Measurements from ENCODE around the gene ALCAM.

Gene ALCAM

GRCh38 chr3:105539897-105540296, 173.2 kb downstream of the ALCAM start:
- H3K36me3 ChIP-seq (ENCODE audit: control insufficient read depth, insufficient read depth, low read length), result peaks cover 2% of the 10 kb centered on the region; the same call in 1 of the 2 replicates
- no peaks in the 10 kb centered on the region for H3K4me1 ChIP-seq (ENCODE audit: control insufficient read depth, insufficient read depth, low read length)
- H3K27ac ChIP-seq (ENCODE audit: low read length), result no peak overlapping the region
- no peak for DNase-seq (ENCODE audit: low read depth, low spot score)
- no CpG with 5 or more reads among the region's 3 CpGs for WGBS (ENCODE audit: insufficient coverage, insufficient read length)
- no peaks in the 10 kb centered on the region for H3K27me3 ChIP-seq (ENCODE audit: control insufficient read depth, insufficient read depth, low read length)
- no peaks in the 10 kb centered on the region for H3K9me3 ChIP-seq (ENCODE audit: control insufficient read depth, insufficient read depth, low read length)
- no peak overlapping the region for H3K4me3 ChIP-seq (ENCODE audit: low read length)

- Histone ChIP-seq H3K4me3 (ENCODE audit: low read length) (no peak overlapping the region), H3K27ac (ENCODE audit: low read length) (no peak overlapping the region), H3K36me3 (ENCODE audit: control insufficient read depth, insufficient read depth, low read length) (peaks cover 2% of the 10 kb centered on the region; the same call in 1 of the 2 replicates), H3K9me3 (ENCODE audit: control insufficient read depth, insufficient read depth, low read length) (no peaks in the 10 kb centered on the region), H3K27me3 (ENCODE audit: control insufficient read depth, insufficient read depth, low read length) (no peaks in the 10 kb centered on the region), H3K4me1 (ENCODE audit: control insufficient read depth, insufficient read depth, low read length) (no peaks in the 10 kb centered on the region)
- DNase-seq (ENCODE audit: low read depth, low spot score), result no peak
- WGBS (ENCODE audit: insufficient coverage, insufficient read length), result no CpG with 5 or more reads among the region's 1 CpG
Measured at GRCh38 chr3:105542282-105543019, 175.7 kb downstream of the ALCAM start.

GRCh38 chr3:105545051-105545450, 178.3 kb downstream of the ALCAM start:
- WGBS (ENCODE audit: insufficient coverage, insufficient read length), result no CpG with 5 or more reads among the region's 1 CpG
- Histone ChIP-seq H3K27ac (ENCODE audit: low read length) (no peak overlapping the region), H3K4me3 (ENCODE audit: low read length) (no peak overlapping the region), H3K36me3 (ENCODE audit: control insufficient read depth, insufficient read depth, low read length) (peaks cover 2% of the 10 kb centered on the region; the same call in 1 of the 2 replicates), H3K27me3 (ENCODE audit: control insufficient read depth, insufficient read depth, low read length) (no peaks in the 10 kb centered on the region), H3K9me3 (ENCODE audit: control insufficient read depth, insufficient read depth, low read length) (no peaks in the 10 kb centered on the region), H3K4me1 (ENCODE audit: control insufficient read depth, insufficient read depth, low read length) (no peaks in the 10 kb centered on the region)
- no peak for DNase-seq (ENCODE audit: low read depth, low spot score)

- no peak for DNase-seq (ENCODE audit: low read depth, low spot score)
- Histone ChIP-seq H3K27me3 (ENCODE audit: control insufficient read depth, insufficient read depth, low read length) (no peaks in the 10 kb centered on the region), H3K9me3 (ENCODE audit: control insufficient read depth, insufficient read depth, low read length) (no peaks in the 10 kb centered on the region), H3K4me1 (ENCODE audit: control insufficient read depth, insufficient read depth, low read length) (no peaks in the 10 kb centered on the region), H3K36me3 (ENCODE audit: control insufficient read depth, insufficient read depth, low read length) (no peaks in the 10 kb centered on the region), H3K27ac (ENCODE audit: low read length) (no peak overlapping the region), H3K4me3 (ENCODE audit: low read length) (no peak overlapping the region)
- WGBS (ENCODE audit: insufficient coverage, insufficient read length), result no CpG with 5 or more reads among the region's 3 CpGs
Measured at GRCh38 chr3:105553851-105554250, 187.1 kb downstream of the ALCAM start.

GRCh38 chr3:105555206-105555605, 188.5 kb downstream of the ALCAM start:
- Histone ChIP-seq H3K4me1 (ENCODE audit: control insufficient read depth, insufficient read depth, low read length) (no peaks in the 10 kb centered on the region), H3K9me3 (ENCODE audit: control insufficient read depth, insufficient read depth, low read length) (no peaks in the 10 kb centered on the region), H3K36me3 (ENCODE audit: control insufficient read depth, insufficient read depth, low read length) (no peaks in the 10 kb centered on the region), H3K27me3 (ENCODE audit: control insufficient read depth, insufficient read depth, low read length) (no peaks in the 10 kb centered on the region), H3K27ac (ENCODE audit: low read length) (no peak overlapping the region), H3K4me3 (ENCODE audit: low read length) (no peak overlapping the region)
- DNase-seq (ENCODE audit: low read depth, low spot score), result no peak
- no CpG with 5 or more reads among the region's 2 CpGs for WGBS (ENCODE audit: insufficient coverage, insufficient read length)

- Histone ChIP-seq H3K9me3 (ENCODE audit: control insufficient read depth, insufficient read depth, low read length) (no peaks in the 10 kb centered on the region), H3K27ac (ENCODE audit: low read length) (no peak overlapping the region), H3K36me3 (ENCODE audit: control insufficient read depth, insufficient read depth, low read length) (no peaks in the 10 kb centered on the region), H3K27me3 (ENCODE audit: control insufficient read depth, insufficient read depth, low read length) (no peaks in the 10 kb centered on the region), H3K4me3 (ENCODE audit: low read length) (no peak overlapping the region), H3K4me1 (ENCODE audit: control insufficient read depth, insufficient read depth, low read length) (no peaks in the 10 kb centered on the region)
- no CpG with 5 or more reads among the region's 1 CpG for WGBS (ENCODE audit: insufficient coverage, insufficient read length)
- no peak for DNase-seq (ENCODE audit: low read depth, low spot score)
Measured at GRCh38 chr3:105559856-105560255, 193.1 kb downstream of the ALCAM start.

- Histone ChIP-seq H3K4me1 (ENCODE audit: control insufficient read depth, insufficient read depth, low read length) (no peaks in the 10 kb centered on the region), H3K36me3 (ENCODE audit: control insufficient read depth, insufficient read depth, low read length) (no peaks in the 10 kb centered on the region), H3K9me3 (ENCODE audit: control insufficient read depth, insufficient read depth, low read length) (no peaks in the 10 kb centered on the region), H3K27ac (ENCODE audit: low read length) (no peak overlapping the region), H3K4me3 (ENCODE audit: low read length) (no peak overlapping the region), H3K27me3 (ENCODE audit: control insufficient read depth, insufficient read depth, low read length) (no peaks in the 10 kb centered on the region)
- DNase-seq (ENCODE audit: low read depth, low spot score), result no peak
- no CpG with 5 or more reads among the region's 1 CpG for WGBS (ENCODE audit: insufficient coverage, insufficient read length)
Measured at GRCh38 chr3:105561876-105562275, 195.2 kb downstream of the ALCAM start.

- no peak for DNase-seq (ENCODE audit: low read depth, low spot score)
- Histone ChIP-seq H3K36me3 (ENCODE audit: control insufficient read depth, insufficient read depth, low read length) (no peaks in the 10 kb centered on the region), H3K27me3 (ENCODE audit: control insufficient read depth, insufficient read depth, low read length) (no peaks in the 10 kb centered on the region)
Measured at GRCh38 chr3:105564546-105565288, 198.0 kb downstream of the ALCAM start.

GRCh38 chr3:105571005-105571404, 204.3 kb downstream of the ALCAM start:
- no peak overlapping the region for H3K27ac ChIP-seq (ENCODE audit: low read length)
- no CpG with 5 or more reads among the region's 5 CpGs for WGBS (ENCODE audit: insufficient coverage, insufficient read length)
- no peaks in the 10 kb centered on the region for H3K27me3 ChIP-seq (ENCODE audit: control insufficient read depth, insufficient read depth, low read length)
- no peaks in the 10 kb centered on the region for H3K36me3 ChIP-seq (ENCODE audit: control insufficient read depth, insufficient read depth, low read length)
- H3K9me3 ChIP-seq (ENCODE audit: control insufficient read depth, insufficient read depth, low read length), result no peaks in the 10 kb centered on the region
- DNase-seq (ENCODE audit: low read depth, low spot score), result no peak
- no peaks in the 10 kb centered on the region for H3K4me1 ChIP-seq (ENCODE audit: control insufficient read depth, insufficient read depth, low read length)
- no peak overlapping the region for H3K4me3 ChIP-seq (ENCODE audit: low read length)

More at GRCh38 chr3:105564546-105565288, 198.0 kb downstream of the ALCAM start:
- H3K4me1 ChIP-seq (ENCODE audit: control insufficient read depth, insufficient read depth, low read length), result no peaks in the 10 kb centered on the region
- no CpG with 5 or more reads among the region's 6 CpGs for WGBS (ENCODE audit: insufficient coverage, insufficient read length)
- no peak overlapping the region for H3K27ac ChIP-seq (ENCODE audit: low read length)
- no peaks in the 10 kb centered on the region for H3K9me3 ChIP-seq (ENCODE audit: control insufficient read depth, insufficient read depth, low read length)
- H3K4me3 ChIP-seq (ENCODE audit: low read length), result no peak overlapping the region

GRCh38 chr3:105572501-105572900, 205.8 kb downstream of the ALCAM start:
- H3K27ac ChIP-seq (ENCODE audit: low read length), result no peak overlapping the region
- no CpG with 5 or more reads among the region's 6 CpGs for WGBS (ENCODE audit: insufficient coverage, insufficient read length)
- H3K9me3 ChIP-seq (ENCODE audit: control insufficient read depth, insufficient read depth, low read length), result no peaks in the 10 kb centered on the region
- H3K36me3 ChIP-seq (ENCODE audit: control insufficient read depth, insufficient read depth, low read length), result no peaks in the 10 kb centered on the region
- H3K4me1 ChIP-seq (ENCODE audit: control insufficient read depth, insufficient read depth, low read length), result no peaks in the 10 kb centered on the region
- DNase-seq (ENCODE audit: low read depth, low spot score), result no peak
- H3K27me3 ChIP-seq (ENCODE audit: control insufficient read depth, insufficient read depth, low read length), result no peaks in the 10 kb centered on the region
- H3K4me3 ChIP-seq (ENCODE audit: low read length), result no peak overlapping the region
